ENCODE measurements around the gene CDH12. TPM values are rescaled to one million over a fixed set of nuclear protein-coding genes. Genes with fewer than 3 reads are reported as not detected.

CDH12 gene
- polyA plus RNA-seq, 2 of the 4 experiments (the other 2 are of a cell fraction): 0.04 TPM; not detected in 1

- ChIA-PET CTCF (no interaction called here), POLR2A (no interaction called here)
- ATAC-seq (no peak), FAIRE-seq (no peak), DNase-seq (ENCODE audit: low read depth in 1 of 2, low spot score in 1 of 2) (no peak)
- H3K9me3 ChIP-seq: no peaks in the 10 kb centered on the region
- TF ChIP-seq ZNF302 (CRISPR knock-in tag; IDR thresholded peaks at IDR 0.05): no peak
- peak; percentile 81 for TF ChIP-seq MAFK (IDR thresholded peaks at IDR 0.05; ENCODE audit: partially characterized antibody)
- no peak for TF ChIP-seq TP53 (CRISPR knock-in tag; IDR thresholded peaks at IDR 0.05)
- no peak for TF ChIP-seq RARB (CRISPR knock-in tag; IDR thresholded peaks at IDR 0.05)
- 47% methylated on average over 2 of the region's 2 CpGs for WGBS (ENCODE audit: missing lambda C conversion rate)
- H3K4me2 ChIP-seq: no peak overlapping the region
- no peak overlapping the region for H3K27ac ChIP-seq
- no peak overlapping the region for H3K4me3 ChIP-seq
- no peaks in the 10 kb centered on the region for H3K4me1 ChIP-seq
Measured at GRCh38 chr5:22734907-22735306, 118.2 kb downstream of the CDH12 start.

- POLR2A ChIA-PET: no interaction called here
- CTCF ChIA-PET: no interaction called here
- Histone ChIP-seq H3K4me3 (no peak overlapping the region), H3K27ac (no peak overlapping the region), H3K4me1 (no peaks in the 10 kb centered on the region), H3K9me3 (no peaks in the 10 kb centered on the region), H3K4me2 (no peak overlapping the region)
- TF ChIP-seq MAX (IDR thresholded peaks at IDR 0.05) (no peak), MYC (IDR thresholded peaks at IDR 0.05; ENCODE audit: borderline replicate concordance, low read length) (no peak), ZNF302 (CRISPR knock-in tag; IDR thresholded peaks at IDR 0.05) (no peak), ESRRA (IDR thresholded peaks at IDR 0.05; ENCODE audit: borderline replicate concordance, low read length) (no peak), EP300 (IDR thresholded peaks at IDR 0.05) (no peak), NFE2L2 (conservative IDR thresholded peaks at IDR 0.05; ENCODE audit: low read length) (no peak), KDM5A (IDR thresholded peaks at IDR 0.05) (no peak), E2F6 (IDR thresholded peaks at IDR 0.05; ENCODE audit: borderline replicate concordance, low read depth) (no peak), BCL3 (IDR thresholded peaks at IDR 0.05) (no peak), CTCF (IDR thresholded peaks at IDR 0.05) (no peak), CBX2 (IDR thresholded peaks at IDR 0.05; ENCODE audit: borderline replicate concordance, low read depth) (no peak), REST (IDR thresholded peaks at IDR 0.05) (no peak), MAFK (IDR thresholded peaks at IDR 0.05; ENCODE audit: partially characterized antibody) (no peak), NR3C1 (IDR thresholded peaks at IDR 0.05) (no peak), TFCP2L1 (CRISPR knock-in tag; IDR thresholded peaks at IDR 0.05) (no peak)
- DNase-seq (ENCODE audit: low read depth in 1 of 2, low spot score in 1 of 2) (no peak), FAIRE-seq (no peak), ATAC-seq (no peak)
- WGBS (ENCODE audit: missing lambda C conversion rate): 8% methylated on average over 4 of the region's 4 CpGs
Measured at GRCh38 chr5:22728610-22729009, 124.5 kb downstream of the CDH12 start.
